GM21576 (cell line): ENCODE data around the gene MSANTD1.

Experiments
- ATAC-seq: cut with Tn5 transposase; IDR thresholded peaks from one replicate; pipeline ENCODE4 v1.9.1; 2021; ENCODE audit warnings: mild to moderate bottlenecking, moderate library complexity; ENCODE audit not compliant: unreplicated experiment

Gene MSANTD1

DNA sequence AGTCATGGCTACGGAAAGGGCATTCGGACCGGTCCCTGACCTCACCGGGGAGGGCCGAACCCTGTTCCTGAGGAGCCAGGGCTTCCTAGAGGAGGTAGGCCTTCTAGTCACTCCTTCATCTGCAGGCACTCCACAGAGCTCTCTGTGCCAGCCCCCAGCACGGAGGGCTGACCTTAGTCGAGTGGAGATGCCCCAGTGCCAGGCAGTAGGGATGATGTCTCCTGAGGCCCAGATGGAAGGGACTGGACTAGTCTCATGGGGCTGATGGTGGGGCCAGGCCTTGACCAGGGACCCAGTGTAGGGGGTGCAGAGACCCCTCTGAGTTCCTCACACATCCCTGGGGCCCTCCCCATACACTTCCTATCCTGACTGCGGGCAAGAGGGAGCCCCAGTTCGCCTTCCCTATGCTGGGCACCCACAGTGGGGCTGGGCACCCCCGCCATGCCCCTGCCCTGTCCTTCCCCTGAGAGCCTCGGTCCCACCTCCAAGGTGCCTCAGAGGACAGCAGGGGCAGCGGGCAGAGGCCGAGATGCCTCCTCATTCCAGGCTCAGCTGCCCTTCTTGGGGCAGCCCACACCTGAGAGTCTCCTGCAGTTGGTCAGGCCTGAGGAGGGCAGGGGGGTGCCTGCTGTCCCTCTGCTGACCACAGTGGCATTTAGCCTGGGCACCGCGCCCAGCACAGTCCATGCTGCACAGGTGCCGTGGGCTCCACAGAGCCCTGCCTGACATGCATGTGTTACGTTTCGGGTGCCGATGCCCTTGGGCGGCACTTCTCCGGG, 1.4 kb upstream of the MSANTD1 start:
- no peak for ATAC-seq

- ATAC-seq = no peak
Measured at GRCh38 chr4:3248178-3248480, 830 bp upstream of the MSANTD1 start.

GRCh38 chr4:3249711-3250437, 915 bp downstream of the MSANTD1 start:
- ATAC-seq = no peak

GRCh38 chr4:3250438-3250955, 1.5 kb downstream of the MSANTD1 start:
- no peak for ATAC-seq

DNA sequence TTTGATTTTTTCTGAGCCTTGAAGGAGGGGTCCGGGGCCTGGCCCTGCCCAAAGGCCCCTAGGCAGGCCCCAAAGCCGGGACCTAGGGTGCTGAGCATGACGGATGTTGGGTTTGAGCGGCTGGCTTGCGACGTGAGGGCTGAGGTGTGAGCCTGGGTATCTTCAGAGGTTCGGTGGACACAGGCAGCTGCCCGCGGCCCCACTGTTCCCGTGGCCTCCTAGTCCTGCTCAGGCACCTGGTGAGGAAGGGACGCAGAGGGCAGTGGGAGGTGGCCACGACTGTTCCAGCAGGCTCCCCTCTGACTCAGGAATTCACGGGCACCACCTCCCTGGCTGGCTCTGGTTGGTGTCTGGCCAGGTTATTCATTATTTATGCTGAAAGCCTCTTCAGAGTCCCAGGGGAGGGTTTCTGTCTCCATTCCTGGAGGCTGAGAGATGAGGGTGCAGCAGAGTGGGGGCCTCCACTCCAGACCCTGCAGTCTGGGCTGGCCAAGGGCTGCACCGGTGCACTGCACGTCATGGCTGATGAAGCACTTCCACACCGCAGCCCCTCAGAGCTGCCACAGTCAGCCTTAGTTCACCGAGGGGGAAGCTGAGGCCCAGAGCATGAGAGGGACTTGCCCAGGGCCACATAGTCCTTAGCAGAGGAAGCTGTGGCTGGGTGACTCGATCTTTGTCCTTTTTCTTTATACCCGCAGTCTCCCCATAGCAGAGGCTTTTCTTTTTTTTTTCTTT, 2.2 kb downstream of the MSANTD1 start:
- no peak for ATAC-seq

- ATAC-seq = no peak
Measured at GRCh38 chr4:3251691-3252479, 2.9 kb downstream of the MSANTD1 start.

DNA sequence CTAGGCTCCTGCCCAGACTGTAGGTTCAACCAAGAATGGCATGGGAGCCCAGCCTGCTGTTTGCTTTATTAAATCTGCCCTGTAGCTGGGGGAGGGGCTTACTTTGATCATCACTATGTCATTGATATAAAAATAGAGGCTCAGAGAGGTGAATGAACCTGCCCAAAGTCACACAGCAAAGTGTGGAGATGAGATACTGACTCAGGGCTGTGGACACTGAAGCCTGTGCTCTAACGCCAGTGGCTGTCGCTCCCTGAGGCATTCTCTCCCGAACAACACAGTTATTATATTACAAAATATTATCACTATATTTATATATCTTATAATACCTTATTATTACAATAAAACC, 3.5 kb downstream of the MSANTD1 start:
- ATAC-seq = no peak

- ATAC-seq = no peak
Measured at GRCh38 chr4:3252831-3253641, 4.1 kb downstream of the MSANTD1 start.

GRCh38 chr4:3253808-3254207, 4.8 kb downstream of the MSANTD1 start:
- no peak for ATAC-seq

GRCh38 chr4:3254302-3255131, 5.6 kb downstream of the MSANTD1 start:
- no peak for ATAC-seq

DNA sequence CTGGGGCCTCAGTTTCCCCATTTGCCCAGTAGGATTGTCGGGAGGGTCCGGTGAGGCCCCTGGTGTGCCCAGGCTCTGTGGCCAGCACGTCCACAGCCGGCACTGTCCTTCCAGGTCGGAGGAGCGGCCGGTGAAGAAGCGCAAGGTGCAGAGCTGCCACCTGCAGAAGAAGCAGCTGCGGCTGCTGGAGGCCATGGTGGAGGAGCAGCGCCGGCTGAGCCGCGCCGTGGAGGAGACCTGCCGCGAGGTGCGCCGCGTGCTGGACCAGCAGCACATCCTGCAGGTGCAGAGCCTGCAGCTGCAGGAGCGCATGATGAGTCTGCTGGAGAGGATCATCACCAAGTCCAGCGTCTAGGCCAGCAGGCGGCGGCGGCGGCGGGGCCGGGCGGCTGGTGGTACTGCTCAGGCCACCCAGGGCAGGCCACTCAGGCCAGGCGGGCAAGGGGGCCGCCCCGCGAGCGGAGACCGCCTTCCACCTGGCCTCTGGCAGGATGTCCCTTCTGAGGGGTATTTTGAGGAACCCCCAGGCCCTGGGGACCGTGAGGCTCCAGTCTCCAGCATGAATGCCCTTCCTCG, 6.7 kb downstream of the MSANTD1 start:
- ATAC-seq = no peak

DNA sequence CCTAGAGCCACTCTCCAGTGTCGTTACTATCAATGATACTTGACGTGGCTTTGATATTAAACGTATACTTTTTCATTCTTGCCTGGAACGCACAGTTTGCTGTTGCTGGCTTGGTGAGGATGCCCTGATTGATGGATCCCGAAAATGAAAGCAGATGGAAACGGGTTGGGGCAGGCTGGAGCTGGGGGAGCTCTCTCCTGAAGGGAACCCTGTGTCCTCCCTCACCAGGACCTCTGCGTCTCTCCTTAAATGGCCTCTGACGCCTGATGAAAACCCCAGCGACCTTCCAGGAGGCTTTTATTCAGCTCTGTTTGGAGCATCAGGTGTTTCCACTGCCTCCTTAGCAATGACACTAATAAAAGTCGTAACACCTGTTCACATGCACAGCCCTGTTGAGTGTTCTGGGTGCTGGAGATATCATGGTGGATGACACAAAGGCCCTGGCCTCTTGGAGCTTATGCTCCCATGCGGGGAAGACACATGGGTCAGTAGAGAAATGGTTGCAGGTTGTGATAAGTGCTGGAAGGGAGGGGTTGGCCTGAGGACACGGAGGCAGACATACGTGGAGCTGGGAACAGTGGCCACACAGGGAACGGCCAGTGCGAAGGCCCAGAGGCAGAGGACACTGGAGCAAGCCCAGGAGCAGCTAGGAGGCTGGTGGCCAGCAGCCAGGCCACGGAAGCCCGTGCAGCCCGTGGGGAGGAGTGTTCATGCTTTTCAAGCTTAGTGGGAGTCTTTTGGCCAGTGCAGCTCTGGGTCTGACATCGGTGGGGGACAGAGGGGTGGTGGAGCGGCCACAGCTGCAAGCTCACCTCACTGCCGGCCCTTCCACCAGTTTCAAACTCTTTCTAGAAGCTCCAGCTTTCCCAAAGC, 7.5 kb downstream of the MSANTD1 start:
- ATAC-seq = no peak

DNA sequence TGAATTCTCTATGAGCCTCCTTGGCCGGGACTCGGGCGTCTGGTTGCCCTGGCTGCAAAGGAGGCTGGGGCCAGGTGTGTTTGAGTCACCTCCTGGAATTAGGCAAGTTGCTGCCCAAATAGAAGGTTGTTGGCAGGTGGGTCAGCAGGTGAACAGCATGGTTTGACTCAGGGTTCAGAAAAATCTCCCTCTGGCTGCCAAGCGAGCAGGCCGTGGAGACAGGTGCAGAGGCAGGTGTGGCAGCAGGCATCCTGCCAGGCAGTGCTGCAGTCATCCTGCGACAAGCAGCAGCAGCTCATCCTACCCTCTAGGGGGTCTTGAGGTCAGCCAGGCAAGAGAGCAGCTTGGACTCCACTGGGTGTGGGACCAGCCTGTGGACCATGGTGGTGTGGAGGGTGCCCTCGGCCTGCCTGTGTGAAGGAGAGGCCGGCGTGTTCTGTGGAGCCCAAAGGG, 8.2 kb downstream of the MSANTD1 start:
- no peak for ATAC-seq

DNA sequence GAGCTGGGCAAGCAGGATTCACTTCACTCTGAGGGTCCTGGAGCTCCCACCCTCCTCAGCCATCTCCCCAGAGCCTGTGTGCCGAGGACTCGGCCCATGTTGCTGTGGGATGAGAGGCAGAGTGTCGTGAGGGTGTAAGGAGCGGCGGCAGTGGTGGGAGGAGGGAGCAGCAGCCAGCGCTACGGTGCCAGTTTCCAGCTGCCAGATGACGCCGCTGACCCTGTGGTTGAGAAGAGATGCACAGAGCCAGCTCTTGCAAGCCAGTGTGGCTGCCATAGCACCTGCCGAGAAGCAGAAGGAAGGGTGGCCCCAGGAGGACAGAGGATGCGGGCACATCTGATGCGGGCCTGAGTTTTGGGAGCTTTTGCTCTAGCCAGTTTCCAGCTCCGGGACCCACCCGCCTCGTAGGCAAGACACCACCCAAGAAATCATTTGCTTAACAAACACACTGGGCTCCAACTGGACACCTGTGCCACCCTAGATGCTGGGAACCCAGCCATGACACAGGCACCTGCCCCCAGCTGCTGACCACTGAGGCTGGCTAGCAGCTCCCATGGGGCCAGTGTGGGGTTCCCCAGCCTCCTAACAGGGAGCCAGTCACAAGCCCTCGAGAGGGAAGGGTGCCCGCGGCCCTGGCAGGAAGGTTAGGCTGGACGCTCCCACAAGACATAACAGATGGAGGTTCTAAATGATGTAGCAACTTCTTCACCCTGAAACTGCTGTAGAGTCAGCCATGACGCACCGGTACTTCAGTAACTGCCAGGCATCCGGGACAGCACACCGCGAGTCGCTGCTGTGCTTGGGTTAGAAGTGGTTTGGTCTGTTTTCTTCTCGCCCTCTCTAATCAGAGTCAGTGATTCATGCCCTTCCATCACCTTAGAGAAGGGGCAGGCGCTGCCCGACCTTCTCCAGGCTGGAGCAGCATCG, 8.9 kb downstream of the MSANTD1 start:
- no peak for ATAC-seq

- no peak for ATAC-seq
Measured at GRCh38 chr4:3261411-3262207, 12.7 kb downstream of the MSANTD1 start.
